LNCAP (cell line): ENCODE measurements around the gene DOCK11.

Experiments
- TF ChIP-seq, protein P1 (sequence below): fragments of 450-650 bp; IDR thresholded peaks from 2 replicates; pipeline ENCODE4 v1.5.1; 2017; ENCODE audit warnings: mild to moderate bottlenecking

DOCK11 gene

GRCh38 chrX:118495061-118495921 lies at the start of gene DOCK11:
Gene DOCK11, plus strand, starts transcription at chrX:118495815. Its CDS starts 157 bp downstream, at chrX:118495972.
- TF ChIP-seq, protein P1, sequence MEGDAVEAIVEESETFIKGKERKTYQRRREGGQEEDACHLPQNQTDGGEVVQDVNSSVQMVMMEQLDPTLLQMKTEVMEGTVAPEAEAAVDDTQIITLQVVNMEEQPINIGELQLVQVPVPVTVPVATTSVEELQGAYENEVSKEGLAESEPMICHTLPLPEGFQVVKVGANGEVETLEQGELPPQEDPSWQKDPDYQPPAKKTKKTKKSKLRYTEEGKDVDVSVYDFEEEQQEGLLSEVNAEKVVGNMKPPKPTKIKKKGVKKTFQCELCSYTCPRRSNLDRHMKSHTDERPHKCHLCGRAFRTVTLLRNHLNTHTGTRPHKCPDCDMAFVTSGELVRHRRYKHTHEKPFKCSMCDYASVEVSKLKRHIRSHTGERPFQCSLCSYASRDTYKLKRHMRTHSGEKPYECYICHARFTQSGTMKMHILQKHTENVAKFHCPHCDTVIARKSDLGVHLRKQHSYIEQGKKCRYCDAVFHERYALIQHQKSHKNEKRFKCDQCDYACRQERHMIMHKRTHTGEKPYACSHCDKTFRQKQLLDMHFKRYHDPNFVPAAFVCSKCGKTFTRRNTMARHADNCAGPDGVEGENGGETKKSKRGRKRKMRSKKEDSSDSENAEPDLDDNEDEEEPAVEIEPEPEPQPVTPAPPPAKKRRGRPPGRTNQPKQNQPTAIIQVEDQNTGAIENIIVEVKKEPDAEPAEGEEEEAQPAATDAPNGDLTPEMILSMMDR, result no peak

GRCh38 chrX:118448273-118448783 lies 47.3 kb upstream of the DOCK11 start:
- TF ChIP-seq, protein P1, result no peak

GRCh38 chrX:118455013-118455412 lies 40.6 kb upstream of the DOCK11 start:
- TF ChIP-seq, protein P1, result no peak

DNA sequence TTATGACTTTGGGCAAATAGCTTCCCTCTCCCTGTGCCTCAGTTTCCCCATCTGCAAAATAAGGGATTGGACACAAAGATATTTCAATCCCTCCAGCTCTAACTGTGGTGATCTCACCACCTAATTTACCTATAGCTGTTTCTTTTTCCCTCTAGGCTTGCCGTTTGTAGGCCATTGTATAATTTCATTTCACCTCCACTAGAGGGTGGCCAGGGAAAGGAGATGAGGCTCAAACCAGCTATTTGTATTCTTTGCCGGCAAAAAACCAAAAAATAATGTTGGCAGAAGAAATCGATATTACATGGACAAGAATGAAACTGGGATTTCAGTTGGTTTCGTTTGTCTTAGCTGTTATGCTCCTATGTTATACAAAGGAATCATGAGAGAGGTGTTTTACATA lies 36.1 kb upstream of the DOCK11 start:
- TF ChIP-seq, protein P1, result peak; percentile 44; the same call in 1 of the 2 replicates

GRCh38 chrX:118464501-118464900 lies 31.1 kb upstream of the DOCK11 start:
- TF ChIP-seq, protein P1, result no peak

- TF ChIP-seq, protein P1, result no peak
Observed at GRCh38 chrX:118468122-118468521, 27.5 kb upstream of the DOCK11 start.

DNA sequence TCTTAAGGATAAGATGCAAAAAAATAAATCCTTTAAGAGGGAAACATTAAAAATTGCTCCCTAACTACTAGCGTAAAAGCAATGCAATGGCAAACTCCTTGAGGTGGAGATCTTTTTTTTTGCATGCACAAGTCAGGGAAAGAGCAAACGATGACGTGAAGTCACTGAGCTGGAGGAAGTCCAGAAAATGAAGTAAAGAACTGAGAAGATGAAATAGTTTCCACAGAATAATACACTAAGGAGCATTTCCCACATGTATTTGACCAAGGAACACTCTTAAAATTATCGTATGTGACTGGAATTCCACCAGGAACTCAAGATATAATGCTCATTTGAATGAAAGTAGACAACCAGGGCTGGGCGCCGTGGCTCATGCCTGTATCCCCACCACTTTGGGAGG lies 21.0 kb upstream of the DOCK11 start:
- TF ChIP-seq, protein P1, result no peak
